Heart right ventricle (tissue), 16 donors: ENCODE results near the gene IL6R. TPM values are rescaled to one million over a fixed set of nuclear protein-coding genes. Genes with fewer than 3 reads are reported as not detected.
"Not testable (repeated sequence)": the region's sequence is repeated elsewhere in the genome, so short reads cannot be mapped to it uniquely, and the experiment has no call there.

Experiments used
- ATAC-seq, 8 donors: fragments of 200-7000 bp; cut with Tn5 transposase; one replicate each; pipeline ENCODE4 v1.9.1; 2020; ENCODE audit warnings: mild to moderate bottlenecking in 8 of 8, moderate library complexity in 8 of 8, moderate number of reproducible peaks in 1 of 8
- DNase-seq, 2 donors: peaks; one replicate each; pipeline ENCODE4 v3.0.0-alpha.2; 2020
- H3K27ac ChIP-seq, 10 donors: fragments of 200-600 bp; sonication (generic) in 2 of 10; one replicate each; pipeline versions ENCODE4 v1.5.0 to v1.8.0; 2020 to 2022; ENCODE audit warnings: mild to moderate bottlenecking in 3 of 10
- H3K27me3 ChIP-seq, 7 donors: fragments of 200-600 bp; one replicate each; pipeline ENCODE4 v1.8.0; 2021 to 2022; ENCODE audit warnings: mild to moderate bottlenecking in 2 of 7
- H3K36me3 ChIP-seq, 9 donors: fragments of 200-600 bp; sonication (generic) in 1 of 9; one replicate each; pipeline versions ENCODE4 v1.5.0 to v1.8.0; 2020 to 2022; ENCODE audit warnings: mild to moderate bottlenecking in 2 of 9
- H3K4me1 ChIP-seq, 9 donors: fragments of 200-600 bp; sonication (generic) in 1 of 9; one replicate each; pipeline versions ENCODE4 v1.5.0 to v1.8.0; 2020 to 2022; ENCODE audit warnings: mild to moderate bottlenecking in 4 of 9
- H3K4me3 ChIP-seq, 10 donors: fragments of 200-600 bp; sonication (generic) in 2 of 10; one replicate each; pipeline versions ENCODE4 v1.5.0 to v1.8.0; 2020 to 2022; ENCODE audit warnings: mild to moderate bottlenecking in 7 of 10, moderate library complexity in 2 of 10
- H3K9me3 ChIP-seq, 11 donors: fragments of 200-600 bp in 10 of 11; sonication (generic) in 2 of 11; one replicate each; pipeline versions ENCODE4 v1.5.0 to v1.8.0; 2013 to 2022; ENCODE audit warnings: mild to moderate bottlenecking in 2 of 11, control low read depth in 1 of 11, moderate library complexity in 1 of 11
- WGBS, 2 donors: extraction: QIAGEN DNeasy Blood & Tissue Kit; methylation state at CpG; one replicate each; pipeline ENCODE4 v1.1.7; 2013; ENCODE audit warnings: inconsistent platforms in 1 of 2; 5-methylcytosine and 5-hydroxymethylcytosine counted together
- intact Hi-C, 10 donors: fragments of 100-400 bp; cut with DNase I; formaldehyde crosslinking; loops; one replicate each; pipeline versions ENCODE4 v1.11.1 to v1.14.2; 2022
- polyA plus RNA-seq, 2 donors: library from polyadenylated mRNA; stranded (reverse); fragments of 200-250 nt; gene quantifications; one replicate each; pipeline ENCODE4 v1.2.3, GENCODE V29; 2013
- total RNA-seq, 10 donors: library from RNA; stranded (reverse); fragmentation: NEBNext Ultra II Directional in 3 of 10; extraction: Animal tissue kit (Norgen Biotek cat#: 25700) in 3 of 10; gene quantifications; one replicate each; pipeline versions ENCODE4 v1.2.1 to v1.2.4, GENCODE V29; 2021 to 2023
- TF ChIP-seq, protein P1 (sequence below), 9 donors: fragments of 200-600 bp; sonication (generic) in 2 of 9; IDR thresholded peaks; one replicate each; pipeline versions ENCODE4 v1.5.0 to v1.8.0; 2021 to 2022; ENCODE audit warnings: antibody characterized with exemption in 9 of 9, mild to moderate bottlenecking in 5 of 9, moderate library complexity in 1 of 9
- donor health status: Arrhythmogenic right ventricular cardiomyopathy.
- donor health status: ischemic (EF 13 %, LVEDD 7.1; RV severe dilation, severe dysfunction).
- donor health status: healthy with polysubstance abuse.
- donor health status: DM: no; HTN: yes; CAD: no.
- donor health status: DM: no; HTN: no; CAD: no.
- donor health status: ischemic (EF 25% LVEDD 6.9; RV normal size, moderate dysfunction).
- donor health status: ischemic (EF 25% LVEDD 5.7; RV mildly dilated, moderate dysfunction).
- donor health status: healthy.
- donor health status: DM: yes; HTN: yes; CAD: no.
- donor health status: Ischemic cardiomyopathy.
- donor health status: ischemic (EF 35%, LVEDD 5.7; RV mildly dilated, moderate dysfunction).
- donor health status: nonischemic (EF 11% LVEDD 7.7; RV severe dilation, severe dysfunction).
- donor health status: DM: yes; HTN: yes; CAD: no.
- donor health status: PGD.
- donor health status: ischemic (EF 29% LVEDD 5.4; RV normal size, mild dysfunction).
- donor health status: nonischemic (EF 23%, LVEDD 6.1; RV moderate dilation, normal function).

IL6R gene
- total and polyA plus RNA-seq, 12 donors = 2.9 to 16.2 (median 9.3) TPM

DNA sequence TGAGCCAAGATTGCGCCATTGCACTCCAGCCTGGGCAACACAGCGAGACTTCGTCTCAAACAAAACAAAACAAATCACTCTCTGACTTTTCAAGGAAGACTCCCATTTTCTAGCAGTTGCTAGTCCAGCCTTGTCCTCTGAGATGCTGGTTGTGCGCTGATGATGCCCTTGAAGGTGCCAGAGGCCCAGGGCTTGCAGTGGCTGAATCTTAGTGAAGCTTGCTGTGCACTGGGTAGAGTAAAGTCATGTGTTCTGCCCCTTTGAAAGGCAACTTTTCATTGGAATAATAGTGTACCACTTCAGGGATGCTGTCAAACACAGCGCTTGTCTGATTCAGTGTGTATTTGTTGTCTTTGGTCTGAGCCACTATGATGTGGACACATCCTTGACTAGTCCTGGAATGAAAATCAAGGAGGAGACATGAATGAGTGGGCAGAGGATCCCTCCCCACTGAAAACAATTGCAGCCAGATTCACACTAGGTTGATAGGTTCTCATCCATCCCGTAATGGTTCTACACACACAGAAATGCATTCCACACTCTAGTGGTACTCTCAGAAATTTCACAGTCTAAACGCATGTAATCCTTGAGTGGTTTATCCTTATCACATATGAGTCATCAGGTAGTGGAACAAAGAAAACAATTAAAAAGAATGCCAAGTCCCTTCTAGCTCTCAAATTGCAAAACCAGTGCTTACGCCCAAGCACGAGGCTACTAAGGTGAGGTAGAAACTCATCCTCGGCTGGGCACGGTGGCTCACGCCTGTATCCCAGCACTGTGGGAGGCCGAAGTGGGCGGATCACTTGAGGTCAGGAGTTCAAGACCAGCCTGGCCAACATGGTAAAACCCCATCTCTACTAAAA lies 79.0 kb downstream of the IL6R start:
- 66 to 76% methylated on average over 14 of the region's 14 CpGs for WGBS, 2 donors
- Histone ChIP-seq H3K9me3 (no peaks in the 10 kb centered on the region), H3K4me1 (peaks cover 6 to 81% (median 62%) of the 10 kb centered on the region in 9 donors), H3K27me3 (no peaks in the 10 kb centered on the region), H3K27ac (peak overlapping the region; percentile 9 to 95 (median 78)), H3K4me3 (no peak overlapping the region), H3K36me3 (peaks cover 0 to 78% (median 15%) of the 10 kb centered on the region in 9 donors)
- ATAC-seq (peak; percentile 12 to 79 (median 60)), DNase-seq (no peak)
- TF ChIP-seq, protein P1, sequence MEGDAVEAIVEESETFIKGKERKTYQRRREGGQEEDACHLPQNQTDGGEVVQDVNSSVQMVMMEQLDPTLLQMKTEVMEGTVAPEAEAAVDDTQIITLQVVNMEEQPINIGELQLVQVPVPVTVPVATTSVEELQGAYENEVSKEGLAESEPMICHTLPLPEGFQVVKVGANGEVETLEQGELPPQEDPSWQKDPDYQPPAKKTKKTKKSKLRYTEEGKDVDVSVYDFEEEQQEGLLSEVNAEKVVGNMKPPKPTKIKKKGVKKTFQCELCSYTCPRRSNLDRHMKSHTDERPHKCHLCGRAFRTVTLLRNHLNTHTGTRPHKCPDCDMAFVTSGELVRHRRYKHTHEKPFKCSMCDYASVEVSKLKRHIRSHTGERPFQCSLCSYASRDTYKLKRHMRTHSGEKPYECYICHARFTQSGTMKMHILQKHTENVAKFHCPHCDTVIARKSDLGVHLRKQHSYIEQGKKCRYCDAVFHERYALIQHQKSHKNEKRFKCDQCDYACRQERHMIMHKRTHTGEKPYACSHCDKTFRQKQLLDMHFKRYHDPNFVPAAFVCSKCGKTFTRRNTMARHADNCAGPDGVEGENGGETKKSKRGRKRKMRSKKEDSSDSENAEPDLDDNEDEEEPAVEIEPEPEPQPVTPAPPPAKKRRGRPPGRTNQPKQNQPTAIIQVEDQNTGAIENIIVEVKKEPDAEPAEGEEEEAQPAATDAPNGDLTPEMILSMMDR (IDR thresholded peaks at IDR 0.05) = no peak
- intact Hi-C loops = loop anchor here in 7 of 10 donors (2.0 to 10.0 kb wide), 6 partner anchors 17 to 571 kb away; partner anchors contain the start of genes KCNN3 (in 3 of the 7) and ADAM15 (in 1 of the 7)

DNA sequence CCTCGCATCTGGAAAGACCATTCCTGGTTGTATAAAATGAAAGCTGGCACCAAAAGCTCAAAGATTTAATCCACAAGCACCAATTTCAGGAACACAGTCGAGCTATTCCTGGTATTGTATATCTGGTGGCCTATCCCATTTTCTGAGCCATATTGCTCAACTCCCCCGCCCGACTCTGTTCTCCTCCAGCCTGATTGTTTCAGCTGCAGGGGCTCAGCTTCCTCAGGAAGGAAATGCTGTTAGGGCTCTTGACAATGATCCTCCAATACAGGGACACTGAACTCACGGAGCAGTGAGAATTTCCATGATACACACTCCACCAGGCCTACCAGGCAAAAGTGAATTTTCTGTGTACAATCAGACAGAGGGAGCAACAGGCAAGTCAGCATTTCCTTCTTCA lies 80.0 kb downstream of the IL6R start:
- H3K27me3 ChIP-seq = no peaks in the 10 kb centered on the region
- H3K4me1 ChIP-seq = peaks cover 6 to 82% (median 64%) of the 10 kb centered on the region in 9 donors
- H3K9me3 ChIP-seq = no peaks in the 10 kb centered on the region
- WGBS, 2 donors = 46 to 64% methylated on average over 5 of the region's 5 CpGs
- H3K4me3 ChIP-seq = no peak overlapping the region
- intact Hi-C loops = loop anchor here in 5 of 10 donors (1.0 to 10.0 kb wide), 5 partner anchors 8 to 570 kb away; partner anchors contain the start of genes KCNN3 (in 3 of the 5) and ADAM15 (in 1 of the 5)
- DNase-seq (peak in 1 of 2 donors; percentile 88), ATAC-seq (peak; percentile 85 to 94 (median 92))
- peaks cover 0 to 81% (median 15%) of the 10 kb centered on the region in 9 donors for H3K36me3 ChIP-seq
- H3K27ac ChIP-seq = peak overlapping the region in 9 of 10 donors; percentile 7 to 95 (median 79)
- TF ChIP-seq, protein P1 (IDR thresholded peaks at IDR 0.05) = peak in 2 of 9 donors; percentile 27 to 33

DNA sequence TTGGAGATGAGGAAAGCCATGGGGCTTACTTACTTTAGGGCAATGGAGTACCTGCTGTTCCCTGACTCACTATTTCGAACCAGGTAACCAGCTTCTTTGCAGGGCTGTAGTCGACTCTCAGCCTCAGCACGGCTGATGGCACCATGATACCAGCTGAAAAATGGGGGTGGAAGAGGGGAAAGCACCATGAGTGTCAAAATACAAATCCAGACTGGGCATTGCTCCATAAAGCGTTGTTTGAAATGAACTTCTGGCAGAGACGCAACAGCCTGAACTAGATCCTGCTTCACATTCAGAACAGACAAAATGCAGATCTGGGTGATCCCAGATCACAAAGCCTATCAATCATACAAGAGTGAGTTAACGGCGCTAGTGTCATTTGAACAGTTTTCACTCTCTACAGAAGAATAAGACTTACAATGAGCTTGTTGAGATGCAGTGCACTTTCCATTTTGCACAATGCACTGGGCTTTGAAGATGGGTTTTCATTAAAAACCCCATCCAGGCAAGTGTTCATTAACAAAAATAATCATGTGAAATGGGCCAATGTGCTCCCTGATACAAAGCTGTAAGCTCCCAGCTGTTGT lies 80.9 kb downstream of the IL6R start:
- ATAC-seq = no peak
- TF ChIP-seq, protein P1 (IDR thresholded peaks at IDR 0.05) = no peak
- peaks cover 0 to under 1% (median 0%) of the 10 kb centered on the region in 7 donors for H3K27me3 ChIP-seq
- DNase-seq = no peak
- intact Hi-C loops = loop anchor here in 5 of 10 donors (1.0 to 10.0 kb wide), 5 partner anchors 7 to 569 kb away; partner anchors contain the start of genes KCNN3 (in 3 of the 5) and ADAM15 (in 1 of the 5)
- H3K27ac ChIP-seq = peak overlapping the region; percentile 33 to 95 (median 72)
- no peaks in the 10 kb centered on the region for H3K9me3 ChIP-seq
- 55 to 59% methylated on average over 7 of the region's 7 CpGs for WGBS, 2 donors
- peaks cover 9 to 82% (median 67%) of the 10 kb centered on the region in 9 donors for H3K4me1 ChIP-seq
- no peak overlapping the region for H3K4me3 ChIP-seq
- H3K36me3 ChIP-seq = peaks cover 0 to 80% (median 15%) of the 10 kb centered on the region in 9 donors

- Histone ChIP-seq H3K4me1 (peaks cover 13 to 82% (median 71%) of the 10 kb centered on the region in 9 donors), H3K36me3 (peaks cover 0 to 79% (median 15%) of the 10 kb centered on the region in 9 donors), H3K27ac (peak overlapping the region; percentile 33 to 95 (median 72))
- H3K27me3 ChIP-seq, ATAC-seq, DNase-seq, H3K9me3 ChIP-seq, H3K4me3 ChIP-seq: not testable (repeated sequence)
- WGBS, 2 donors = 60 to 75% methylated on average over 5 of the region's 5 CpGs
- intact Hi-C loops = loop anchor here in 4 of 10 donors (10.0 kb wide), 2 partner anchors 388 to 568 kb away; partner anchors contain the start of genes KCNN3 (in 3 of the 4) and ADAM15 (in 1 of the 4)
These were observed 81.6 kb downstream of the IL6R start for GRCh38 chr1:154486756-154487155.
